ENCODE results near the gene FOXD3.

DNA sequence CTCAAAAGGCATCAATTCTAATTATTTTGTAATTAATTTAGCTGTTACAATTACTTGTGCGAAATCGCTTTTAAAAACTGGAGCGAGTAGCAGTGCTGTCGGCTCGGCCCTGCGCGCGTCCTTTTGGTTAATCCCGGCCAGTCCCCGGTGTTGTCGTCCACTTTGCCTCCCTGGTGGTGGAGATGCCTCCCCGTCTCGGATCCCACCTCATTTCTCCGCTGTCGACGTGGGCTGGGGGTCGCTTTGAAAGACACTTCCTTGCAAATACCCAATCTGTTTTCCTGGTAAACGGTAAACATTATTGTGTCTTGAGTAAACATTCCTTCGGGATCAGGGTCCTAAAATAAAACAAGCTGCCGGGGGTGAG lies 3.7 kb downstream of the FOXD3 start:
- TF ChIP-seq EP300 (IDR thresholded peaks at IDR 0.05) (no peak), CTCF (IDR thresholded peaks at IDR 0.05) (no peak)

All from upper lobe of left lung (tissue), 4 donors.